Stimulated activated memory B cell treated with anti-CD40 and anti-IgM and Interleukin-4, amounts not matched to agents 10 μg/mL and 1 μg/mL and 100 μg/mL, for 72 hours (primary cell): ENCODE results near the gene RANBP17.
"Not testable (repeated sequence)": the region's sequence is repeated elsewhere in the genome, so short reads cannot be mapped to it uniquely, and the experiment has no call there.

Experiments
- ATAC-seq: fragments of 150-1000 bp; cut with Tn5 transposase; 2 replicates; pipeline ENCODE4 v1.10.0; 2021
- H3K27ac Mint-ChIP-seq: one replicate; pipeline ENCODE4 v1.8.0; 2022; ENCODE audit warnings: mild to moderate bottlenecking, mixed read lengths
- H3K27me3 Mint-ChIP-seq: one replicate; pipeline ENCODE4 v1.8.0; 2022; ENCODE audit warnings: mixed read lengths
- H3K36me3 Mint-ChIP-seq: one replicate; pipeline ENCODE4 v1.8.0; 2022; ENCODE audit warnings: mixed read lengths
- H3K4me1 Mint-ChIP-seq: one replicate; pipeline ENCODE4 v1.8.0; 2022; ENCODE audit warnings: mixed read lengths
- H3K4me3 Mint-ChIP-seq: one replicate; pipeline ENCODE4 v1.8.0; 2022; ENCODE audit warnings: mild to moderate bottlenecking, moderate library complexity, mixed read lengths
- H3K9me3 Mint-ChIP-seq: one replicate; pipeline ENCODE4 v1.8.0; 2022; ENCODE audit warnings: mixed read lengths

Gene RANBP17

GRCh38 chr5:170960567-170960966 lies 98.7 kb downstream of the RANBP17 start:
- no peak for ATAC-seq
- no peak overlapping the region for H3K27ac Mint-ChIP-seq
- H3K4me1 Mint-ChIP-seq: no peaks in the 10 kb centered on the region
- no peaks in the 10 kb centered on the region for H3K36me3 Mint-ChIP-seq
- H3K9me3 Mint-ChIP-seq: no peaks in the 10 kb centered on the region
- H3K4me3 Mint-ChIP-seq: no peak overlapping the region
- no peaks in the 10 kb centered on the region for H3K27me3 Mint-ChIP-seq

- no peaks in the 10 kb centered on the region for H3K9me3 Mint-ChIP-seq
- no peak for ATAC-seq
- no peaks in the 10 kb centered on the region for H3K27me3 Mint-ChIP-seq
- no peak overlapping the region for H3K4me3 Mint-ChIP-seq
- no peaks in the 10 kb centered on the region for H3K4me1 Mint-ChIP-seq
- H3K27ac Mint-ChIP-seq: no peak overlapping the region
- no peaks in the 10 kb centered on the region for H3K36me3 Mint-ChIP-seq
Measured at GRCh38 chr5:170963521-170963920, 101.7 kb downstream of the RANBP17 start.

- no peaks in the 10 kb centered on the region for H3K4me1 Mint-ChIP-seq
Measured at GRCh38 chr5:170974461-170974860, 112.6 kb downstream of the RANBP17 start.

GRCh38 chr5:170980261-170980660 lies 118.4 kb downstream of the RANBP17 start:
- H3K27ac Mint-ChIP-seq, H3K27me3 Mint-ChIP-seq, H3K36me3 Mint-ChIP-seq, ATAC-seq, H3K4me3 Mint-ChIP-seq, H3K4me1 Mint-ChIP-seq: not testable (repeated sequence)
- peaks cover 23% of the 10 kb centered on the region for H3K9me3 Mint-ChIP-seq

More at GRCh38 chr5:170974461-170974860, 112.6 kb downstream of the RANBP17 start:
- Mint-ChIP-seq H3K27me3 (no peaks in the 10 kb centered on the region), H3K27ac (no peak overlapping the region), H3K9me3 (peaks cover 4% of the 10 kb centered on the region), H3K36me3 (no peaks in the 10 kb centered on the region), H3K4me3 (no peak overlapping the region)
- ATAC-seq: no peak

GRCh38 chr5:170985486-170985885 lies 123.7 kb downstream of the RANBP17 start:
- ATAC-seq: no peak
- Mint-ChIP-seq H3K4me1 (no peaks in the 10 kb centered on the region), H3K27ac (no peak overlapping the region), H3K9me3 (peaks cover 13% of the 10 kb centered on the region), H3K36me3 (no peaks in the 10 kb centered on the region), H3K4me3 (no peak overlapping the region), H3K27me3 (no peaks in the 10 kb centered on the region)

- H3K4me3 Mint-ChIP-seq: no peak overlapping the region
- H3K9me3 Mint-ChIP-seq: peaks cover 8% of the 10 kb centered on the region
- no peak for ATAC-seq
- no peaks in the 10 kb centered on the region for H3K4me1 Mint-ChIP-seq
- H3K36me3 Mint-ChIP-seq: no peaks in the 10 kb centered on the region
- H3K27me3 Mint-ChIP-seq: no peaks in the 10 kb centered on the region
- no peak overlapping the region for H3K27ac Mint-ChIP-seq
Measured at GRCh38 chr5:170986598-170986997, 124.8 kb downstream of the RANBP17 start.

GRCh38 chr5:170993476-170993875 lies 131.7 kb downstream of the RANBP17 start:
- H3K4me1 Mint-ChIP-seq: no peaks in the 10 kb centered on the region
- no peak for ATAC-seq
- H3K9me3 Mint-ChIP-seq: no peaks in the 10 kb centered on the region
- no peak overlapping the region for H3K4me3 Mint-ChIP-seq
- H3K36me3 Mint-ChIP-seq: no peaks in the 10 kb centered on the region
- no peaks in the 10 kb centered on the region for H3K27me3 Mint-ChIP-seq
- no peak overlapping the region for H3K27ac Mint-ChIP-seq

- H3K9me3 Mint-ChIP-seq: peaks cover 6% of the 10 kb centered on the region
- no peaks in the 10 kb centered on the region for H3K27me3 Mint-ChIP-seq
- no peak for ATAC-seq
- no peaks in the 10 kb centered on the region for H3K4me1 Mint-ChIP-seq
- H3K27ac Mint-ChIP-seq: no peak overlapping the region
- no peak overlapping the region for H3K4me3 Mint-ChIP-seq
- H3K36me3 Mint-ChIP-seq: no peaks in the 10 kb centered on the region
Measured at GRCh38 chr5:171010086-171010485, 148.3 kb downstream of the RANBP17 start.

GRCh38 chr5:171010816-171011215 lies 149.0 kb downstream of the RANBP17 start:
- ATAC-seq: no peak
- no peaks in the 10 kb centered on the region for H3K27me3 Mint-ChIP-seq
- H3K27ac Mint-ChIP-seq: no peak overlapping the region
- H3K36me3 Mint-ChIP-seq: no peaks in the 10 kb centered on the region
- peaks cover 6% of the 10 kb centered on the region for H3K9me3 Mint-ChIP-seq
- H3K4me3 Mint-ChIP-seq: no peak overlapping the region
- H3K4me1 Mint-ChIP-seq: no peaks in the 10 kb centered on the region

- no peak for ATAC-seq
- Mint-ChIP-seq H3K4me3 (no peak overlapping the region), H3K27me3 (no peaks in the 10 kb centered on the region), H3K27ac (no peak overlapping the region), H3K36me3 (no peaks in the 10 kb centered on the region), H3K9me3 (peaks cover 5% of the 10 kb centered on the region), H3K4me1 (no peaks in the 10 kb centered on the region)
Measured at GRCh38 chr5:171023508-171023907, 161.7 kb downstream of the RANBP17 start.

- Mint-ChIP-seq H3K27me3 (no peaks in the 10 kb centered on the region), H3K4me1 (no peaks in the 10 kb centered on the region), H3K4me3 (no peak overlapping the region), H3K36me3 (no peaks in the 10 kb centered on the region), H3K27ac (no peak overlapping the region), H3K9me3 (peaks cover 5% of the 10 kb centered on the region)
- ATAC-seq: no peak
Measured at GRCh38 chr5:171024084-171024483, 162.3 kb downstream of the RANBP17 start.

- Mint-ChIP-seq H3K36me3 (no peaks in the 10 kb centered on the region), H3K27me3 (no peaks in the 10 kb centered on the region), H3K4me3 (no peak overlapping the region), H3K4me1 (no peaks in the 10 kb centered on the region), H3K27ac (no peak overlapping the region), H3K9me3 (peaks cover 2% of the 10 kb centered on the region)
- ATAC-seq: no peak
Measured at GRCh38 chr5:171029401-171029800, 167.6 kb downstream of the RANBP17 start.

GRCh38 chr5:171031977-171032376 lies 170.2 kb downstream of the RANBP17 start:
- no peaks in the 10 kb centered on the region for H3K4me1 Mint-ChIP-seq
- H3K4me3 Mint-ChIP-seq: no peak overlapping the region
- H3K27me3 Mint-ChIP-seq: no peaks in the 10 kb centered on the region
- H3K9me3 Mint-ChIP-seq: no peaks in the 10 kb centered on the region
- no peak overlapping the region for H3K27ac Mint-ChIP-seq
- no peaks in the 10 kb centered on the region for H3K36me3 Mint-ChIP-seq
- no peak for ATAC-seq

GRCh38 chr5:171032435-171032973 lies 170.7 kb downstream of the RANBP17 start:
- Mint-ChIP-seq H3K27me3 (no peaks in the 10 kb centered on the region), H3K4me1 (no peaks in the 10 kb centered on the region), H3K36me3 (no peaks in the 10 kb centered on the region), H3K9me3 (no peaks in the 10 kb centered on the region), H3K4me3 (no peak overlapping the region), H3K27ac (no peak overlapping the region)
- no peak for ATAC-seq

- H3K27me3 Mint-ChIP-seq, H3K4me3 Mint-ChIP-seq, H3K36me3 Mint-ChIP-seq, H3K4me1 Mint-ChIP-seq, ATAC-seq, H3K27ac Mint-ChIP-seq, H3K9me3 Mint-ChIP-seq: not testable (repeated sequence)
Measured at GRCh38 chr5:171041893-171042292, 180.1 kb downstream of the RANBP17 start.

GRCh38 chr5:171050916-171051315 lies 189.1 kb downstream of the RANBP17 start:
- Mint-ChIP-seq H3K36me3 (no peaks in the 10 kb centered on the region), H3K27ac (no peak overlapping the region), H3K27me3 (no peaks in the 10 kb centered on the region), H3K4me1 (no peaks in the 10 kb centered on the region), H3K4me3 (no peak overlapping the region), H3K9me3 (peaks cover 6% of the 10 kb centered on the region)
- no peak for ATAC-seq
